HEK293 (cell line): Measurements from ENCODE around the gene PIM2.

Experiments used
- GLI2 ChIP-seq: fragments of 450-650 bp; formaldehyde crosslinking; IDR thresholded peaks from 2 replicates; pipeline ENCODE4; 2017; ENCODE audit warnings: missing biosample characterization, missing genetic modification characterization, low read depth, borderline replicate concordance
- GLI4 ChIP-seq: fragments of 450-650 bp; formaldehyde crosslinking; IDR thresholded peaks from 2 replicates; pipeline ENCODE4 v1.5.1; 2016; ENCODE audit warnings: missing biosample characterization, missing genetic modification characterization
- KLF7 ChIP-seq: fragments of 450-650 bp; formaldehyde crosslinking; IDR thresholded peaks from 2 replicates; pipeline ENCODE4 v1.5.1; 2016; ENCODE audit warnings: missing biosample characterization, missing genetic modification characterization, borderline replicate concordance
- ZFHX2 ChIP-seq: fragments of 450-650 bp; formaldehyde crosslinking; conservative IDR thresholded peaks from 2 replicates; pipeline ENCODE4 v1.5.1; 2016; ENCODE audit warnings: missing biosample characterization, missing genetic modification characterization
- ZNF133 ChIP-seq: fragments of 450-650 bp; formaldehyde crosslinking; IDR thresholded peaks from 2 replicates; pipeline ENCODE4 v1.5.1; 2016; ENCODE audit warnings: missing biosample characterization, missing genetic modification characterization
- ZNF138 ChIP-seq: fragments of 450-650 bp; formaldehyde crosslinking; IDR thresholded peaks from 2 replicates; pipeline ENCODE4 v1.5.1; 2016; ENCODE audit warnings: missing biosample characterization, missing genetic modification characterization, borderline replicate concordance
- ZNF214 ChIP-seq: fragments of 450-650 bp; formaldehyde crosslinking; IDR thresholded peaks from 2 replicates; pipeline ENCODE4 v1.5.1; 2017; ENCODE audit warnings: missing biosample characterization, mild to moderate bottlenecking, missing genetic modification characterization, borderline replicate concordance
- ZNF37A ChIP-seq: fragments of 450-650 bp; IDR thresholded peaks from 2 replicates; pipeline ENCODE4 v1.5.1; 2018; ENCODE audit warnings: missing biosample characterization, missing genetic modification characterization
- ZNF585B ChIP-seq: fragments of 450-650 bp; formaldehyde crosslinking; IDR thresholded peaks from 2 replicates; pipeline ENCODE4 v1.5.1; 2016; ENCODE audit warnings: missing biosample characterization, missing genetic modification characterization
- ZNF610 ChIP-seq: fragments of 450-650 bp; formaldehyde crosslinking; IDR thresholded peaks from 2 replicates; pipeline ENCODE4 v1.5.1; 2016; ENCODE audit warnings: missing biosample characterization, missing genetic modification characterization, borderline replicate concordance
- ZNF664 ChIP-seq: fragments of 450-650 bp; formaldehyde crosslinking; IDR thresholded peaks from 2 replicates; pipeline ENCODE4 v1.5.1; 2016; ENCODE audit warnings: missing biosample characterization, missing genetic modification characterization
- ZNF768 ChIP-seq: fragments of 450-650 bp; formaldehyde crosslinking; IDR thresholded peaks from 2 replicates; pipeline ENCODE4 v1.5.1; 2018; ENCODE audit warnings: missing biosample characterization, mild to moderate bottlenecking, missing genetic modification characterization
- ZNF791 ChIP-seq: fragments of 450-650 bp; formaldehyde crosslinking; IDR thresholded peaks from 2 replicates; pipeline ENCODE4 v1.5.1; 2016; ENCODE audit warnings: missing biosample characterization, missing genetic modification characterization
- ZNF837 ChIP-seq: fragments of 450-650 bp; formaldehyde crosslinking; IDR thresholded peaks from 2 replicates; pipeline ENCODE4 v1.5.1; 2016; ENCODE audit warnings: missing biosample characterization, missing genetic modification characterization
- ZSCAN23 ChIP-seq: fragments of 450-650 bp; formaldehyde crosslinking; IDR thresholded peaks from 2 replicates; pipeline ENCODE4 v1.5.1; 2016; ENCODE audit warnings: missing biosample characterization, missing genetic modification characterization
- TF ChIP-seq, protein P1 (sequence below): fragments of 450-650 bp; formaldehyde crosslinking; IDR thresholded peaks from 2 replicates; pipeline ENCODE4 v1.5.1; 2016; ENCODE audit warnings: missing biosample characterization, missing genetic modification characterization
- TF ChIP-seq, protein P2 (sequence below): fragments of 450-650 bp; formaldehyde crosslinking; IDR thresholded peaks from 2 replicates; pipeline ENCODE4 v1.5.1; 2017; ENCODE audit warnings: missing biosample characterization, missing genetic modification characterization
- TF ChIP-seq, protein P3 (sequence below): fragments of 450-650 bp; formaldehyde crosslinking; conservative IDR thresholded peaks from 2 replicates; pipeline ENCODE4 v1.5.1; 2016; ENCODE audit warnings: low read depth, missing biosample characterization, missing genetic modification characterization
- TF ChIP-seq, protein P4 (sequence below): fragments of 450-650 bp; formaldehyde crosslinking; IDR thresholded peaks from 2 replicates; pipeline ENCODE4 v1.5.0; 2017; ENCODE audit warnings: missing biosample characterization, missing genetic modification characterization, borderline replicate concordance
- TF ChIP-seq, protein P5 (sequence below): IDR thresholded peaks from 2 replicates; pipeline ENCODE4 v1.6.1; 2011; ENCODE audit warnings: mild to moderate bottlenecking, low read depth, low read length, borderline replicate concordance
- TF ChIP-seq, protein P6 (sequence below): fragments of 450-650 bp; formaldehyde crosslinking; IDR thresholded peaks from 2 replicates; pipeline ENCODE4 v1.5.1; 2016; ENCODE audit warnings: missing biosample characterization, missing genetic modification characterization

The PIM2 gene

DNA sequence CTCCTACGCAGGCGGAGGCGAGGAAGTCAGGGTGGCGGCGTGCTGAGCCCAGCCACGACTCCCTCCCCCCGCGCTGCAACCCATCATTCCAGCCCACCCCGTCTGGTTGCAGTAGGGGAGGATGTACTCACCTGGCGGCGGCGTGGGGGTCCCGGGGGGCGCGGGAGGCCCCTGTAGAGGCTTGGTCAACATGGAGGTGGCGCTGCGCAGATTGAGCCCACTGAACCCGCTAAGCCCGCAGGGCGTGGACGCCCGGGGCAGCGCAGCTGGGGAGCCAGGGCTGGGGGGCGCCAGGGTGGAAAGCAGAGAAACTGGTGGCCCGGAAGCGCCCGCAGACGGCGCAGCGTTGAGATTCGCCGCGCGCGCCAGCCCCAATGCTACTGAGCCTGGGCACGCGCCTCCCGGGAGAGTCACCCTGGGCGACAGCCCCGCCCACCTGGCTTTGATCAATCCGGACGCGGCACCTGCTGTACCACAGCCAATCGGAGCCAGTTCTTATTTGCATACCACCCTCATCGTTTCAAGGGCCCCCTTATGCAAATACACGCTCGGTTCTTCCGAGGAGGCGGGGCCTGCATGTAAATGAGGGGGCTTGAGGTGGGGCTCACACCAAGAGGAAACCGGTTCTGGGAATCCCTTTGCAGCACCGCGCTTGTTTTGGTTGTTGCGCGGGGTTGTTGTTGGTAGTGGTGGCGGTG lies at the start of gene PIM2 (continued):
- TF ChIP-seq, protein P1, sequence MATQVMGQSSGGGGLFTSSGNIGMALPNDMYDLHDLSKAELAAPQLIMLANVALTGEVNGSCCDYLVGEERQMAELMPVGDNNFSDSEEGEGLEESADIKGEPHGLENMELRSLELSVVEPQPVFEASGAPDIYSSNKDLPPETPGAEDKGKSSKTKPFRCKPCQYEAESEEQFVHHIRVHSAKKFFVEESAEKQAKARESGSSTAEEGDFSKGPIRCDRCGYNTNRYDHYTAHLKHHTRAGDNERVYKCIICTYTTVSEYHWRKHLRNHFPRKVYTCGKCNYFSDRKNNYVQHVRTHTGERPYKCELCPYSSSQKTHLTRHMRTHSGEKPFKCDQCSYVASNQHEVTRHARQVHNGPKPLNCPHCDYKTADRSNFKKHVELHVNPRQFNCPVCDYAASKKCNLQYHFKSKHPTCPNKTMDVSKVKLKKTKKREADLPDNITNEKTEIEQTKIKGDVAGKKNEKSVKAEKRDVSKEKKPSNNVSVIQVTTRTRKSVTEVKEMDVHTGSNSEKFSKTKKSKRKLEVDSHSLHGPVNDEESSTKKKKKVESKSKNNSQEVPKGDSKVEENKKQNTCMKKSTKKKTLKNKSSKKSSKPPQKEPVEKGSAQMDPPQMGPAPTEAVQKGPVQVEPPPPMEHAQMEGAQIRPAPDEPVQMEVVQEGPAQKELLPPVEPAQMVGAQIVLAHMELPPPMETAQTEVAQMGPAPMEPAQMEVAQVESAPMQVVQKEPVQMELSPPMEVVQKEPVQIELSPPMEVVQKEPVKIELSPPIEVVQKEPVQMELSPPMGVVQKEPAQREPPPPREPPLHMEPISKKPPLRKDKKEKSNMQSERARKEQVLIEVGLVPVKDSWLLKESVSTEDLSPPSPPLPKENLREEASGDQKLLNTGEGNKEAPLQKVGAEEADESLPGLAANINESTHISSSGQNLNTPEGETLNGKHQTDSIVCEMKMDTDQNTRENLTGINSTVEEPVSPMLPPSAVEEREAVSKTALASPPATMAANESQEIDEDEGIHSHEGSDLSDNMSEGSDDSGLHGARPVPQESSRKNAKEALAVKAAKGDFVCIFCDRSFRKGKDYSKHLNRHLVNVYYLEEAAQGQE, result 0 out of 2 replicates have a peak, but pooled peaks have one; percentile 23
- no peak for TF ChIP-seq GLI2 (tag by site-specific recombination)
- TF ChIP-seq, protein P2, sequence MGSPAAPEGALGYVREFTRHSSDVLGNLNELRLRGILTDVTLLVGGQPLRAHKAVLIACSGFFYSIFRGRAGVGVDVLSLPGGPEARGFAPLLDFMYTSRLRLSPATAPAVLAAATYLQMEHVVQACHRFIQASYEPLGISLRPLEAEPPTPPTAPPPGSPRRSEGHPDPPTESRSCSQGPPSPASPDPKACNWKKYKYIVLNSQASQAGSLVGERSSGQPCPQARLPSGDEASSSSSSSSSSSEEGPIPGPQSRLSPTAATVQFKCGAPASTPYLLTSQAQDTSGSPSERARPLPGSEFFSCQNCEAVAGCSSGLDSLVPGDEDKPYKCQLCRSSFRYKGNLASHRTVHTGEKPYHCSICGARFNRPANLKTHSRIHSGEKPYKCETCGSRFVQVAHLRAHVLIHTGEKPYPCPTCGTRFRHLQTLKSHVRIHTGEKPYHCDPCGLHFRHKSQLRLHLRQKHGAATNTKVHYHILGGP (tag by site-specific recombination), result no peak
- TF ChIP-seq ZNF768 (tag by site-specific recombination), result no peak
- TF ChIP-seq ZNF37A (tag by site-specific recombination), result no peak
- TF ChIP-seq, protein P3, sequence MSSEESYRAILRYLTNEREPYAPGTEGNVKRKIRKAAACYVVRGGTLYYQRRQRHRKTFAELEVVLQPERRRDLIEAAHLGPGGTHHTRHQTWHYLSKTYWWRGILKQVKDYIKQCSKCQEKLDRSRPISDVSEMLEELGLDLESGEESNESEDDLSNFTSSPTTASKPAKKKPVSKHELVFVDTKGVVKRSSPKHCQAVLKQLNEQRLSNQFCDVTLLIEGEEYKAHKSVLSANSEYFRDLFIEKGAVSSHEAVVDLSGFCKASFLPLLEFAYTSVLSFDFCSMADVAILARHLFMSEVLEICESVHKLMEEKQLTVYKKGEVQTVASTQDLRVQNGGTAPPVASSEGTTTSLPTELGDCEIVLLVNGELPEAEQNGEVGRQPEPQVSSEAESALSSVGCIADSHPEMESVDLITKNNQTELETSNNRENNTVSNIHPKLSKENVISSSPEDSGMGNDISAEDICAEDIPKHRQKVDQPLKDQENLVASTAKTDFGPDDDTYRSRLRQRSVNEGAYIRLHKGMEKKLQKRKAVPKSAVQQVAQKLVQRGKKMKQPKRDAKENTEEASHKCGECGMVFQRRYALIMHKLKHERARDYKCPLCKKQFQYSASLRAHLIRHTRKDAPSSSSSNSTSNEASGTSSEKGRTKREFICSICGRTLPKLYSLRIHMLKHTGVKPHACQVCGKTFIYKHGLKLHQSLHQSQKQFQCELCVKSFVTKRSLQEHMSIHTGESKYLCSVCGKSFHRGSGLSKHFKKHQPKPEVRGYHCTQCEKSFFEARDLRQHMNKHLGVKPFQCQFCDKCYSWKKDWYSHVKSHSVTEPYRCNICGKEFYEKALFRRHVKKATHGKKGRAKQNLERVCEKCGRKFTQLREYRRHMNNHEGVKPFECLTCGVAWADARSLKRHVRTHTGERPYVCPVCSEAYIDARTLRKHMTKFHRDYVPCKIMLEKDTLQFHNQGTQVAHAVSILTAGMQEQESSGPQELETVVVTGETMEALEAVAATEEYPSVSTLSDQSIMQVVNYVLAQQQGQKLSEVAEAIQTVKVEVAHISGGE, result 0 out of 2 replicates have a peak, but pooled peaks have one; percentile 11
- no peak for TF ChIP-seq ZNF214 (tag by site-specific recombination)
- TF ChIP-seq, protein P4, sequence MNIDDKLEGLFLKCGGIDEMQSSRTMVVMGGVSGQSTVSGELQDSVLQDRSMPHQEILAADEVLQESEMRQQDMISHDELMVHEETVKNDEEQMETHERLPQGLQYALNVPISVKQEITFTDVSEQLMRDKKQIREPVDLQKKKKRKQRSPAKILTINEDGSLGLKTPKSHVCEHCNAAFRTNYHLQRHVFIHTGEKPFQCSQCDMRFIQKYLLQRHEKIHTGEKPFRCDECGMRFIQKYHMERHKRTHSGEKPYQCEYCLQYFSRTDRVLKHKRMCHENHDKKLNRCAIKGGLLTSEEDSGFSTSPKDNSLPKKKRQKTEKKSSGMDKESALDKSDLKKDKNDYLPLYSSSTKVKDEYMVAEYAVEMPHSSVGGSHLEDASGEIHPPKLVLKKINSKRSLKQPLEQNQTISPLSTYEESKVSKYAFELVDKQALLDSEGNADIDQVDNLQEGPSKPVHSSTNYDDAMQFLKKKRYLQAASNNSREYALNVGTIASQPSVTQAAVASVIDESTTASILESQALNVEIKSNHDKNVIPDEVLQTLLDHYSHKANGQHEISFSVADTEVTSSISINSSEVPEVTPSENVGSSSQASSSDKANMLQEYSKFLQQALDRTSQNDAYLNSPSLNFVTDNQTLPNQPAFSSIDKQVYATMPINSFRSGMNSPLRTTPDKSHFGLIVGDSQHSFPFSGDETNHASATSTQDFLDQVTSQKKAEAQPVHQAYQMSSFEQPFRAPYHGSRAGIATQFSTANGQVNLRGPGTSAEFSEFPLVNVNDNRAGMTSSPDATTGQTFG (tag by site-specific recombination), result no peak
- TF ChIP-seq ZSCAN23 (tag by site-specific recombination), result no peak
- TF ChIP-seq ZFHX2 (tag by site-specific recombination), result peak; percentile 89
- TF ChIP-seq KLF7, result no peak; the same call in 1 of the 2 replicates
- TF ChIP-seq ZNF585B (tag by site-specific recombination), result no peak
- TF ChIP-seq ZNF664, result no peak
- TF ChIP-seq, protein P5, sequence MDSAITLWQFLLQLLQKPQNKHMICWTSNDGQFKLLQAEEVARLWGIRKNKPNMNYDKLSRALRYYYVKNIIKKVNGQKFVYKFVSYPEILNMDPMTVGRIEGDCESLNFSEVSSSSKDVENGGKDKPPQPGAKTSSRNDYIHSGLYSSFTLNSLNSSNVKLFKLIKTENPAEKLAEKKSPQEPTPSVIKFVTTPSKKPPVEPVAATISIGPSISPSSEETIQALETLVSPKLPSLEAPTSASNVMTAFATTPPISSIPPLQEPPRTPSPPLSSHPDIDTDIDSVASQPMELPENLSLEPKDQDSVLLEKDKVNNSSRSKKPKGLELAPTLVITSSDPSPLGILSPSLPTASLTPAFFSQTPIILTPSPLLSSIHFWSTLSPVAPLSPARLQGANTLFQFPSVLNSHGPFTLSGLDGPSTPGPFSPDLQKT, result no peak; the same call in 1 of the 2 replicates
- no peak for TF ChIP-seq ZNF138 (tag by site-specific recombination)
- no peak for TF ChIP-seq ZNF610 (tag by site-specific recombination)
- TF ChIP-seq ZNF133 (tag by site-specific recombination), result no peak
- TF ChIP-seq ZNF791 (tag by site-specific recombination), result no peak
- TF ChIP-seq, protein P6, sequence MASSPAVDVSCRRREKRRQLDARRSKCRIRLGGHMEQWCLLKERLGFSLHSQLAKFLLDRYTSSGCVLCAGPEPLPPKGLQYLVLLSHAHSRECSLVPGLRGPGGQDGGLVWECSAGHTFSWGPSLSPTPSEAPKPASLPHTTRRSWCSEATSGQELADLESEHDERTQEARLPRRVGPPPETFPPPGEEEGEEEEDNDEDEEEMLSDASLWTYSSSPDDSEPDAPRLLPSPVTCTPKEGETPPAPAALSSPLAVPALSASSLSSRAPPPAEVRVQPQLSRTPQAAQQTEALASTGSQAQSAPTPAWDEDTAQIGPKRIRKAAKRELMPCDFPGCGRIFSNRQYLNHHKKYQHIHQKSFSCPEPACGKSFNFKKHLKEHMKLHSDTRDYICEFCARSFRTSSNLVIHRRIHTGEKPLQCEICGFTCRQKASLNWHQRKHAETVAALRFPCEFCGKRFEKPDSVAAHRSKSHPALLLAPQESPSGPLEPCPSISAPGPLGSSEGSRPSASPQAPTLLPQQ (tag by site-specific recombination), result no peak
- TF ChIP-seq GLI4 (tag by site-specific recombination), result no peak; the same call in 1 of the 2 replicates
- no peak for TF ChIP-seq ZNF837 (tag by site-specific recombination)
